A673 (cell line): ENCODE data around the gene ITPR3. TPM values are rescaled to one million over a fixed set of nuclear protein-coding genes. Genes with fewer than 3 reads are reported as not detected.

Experiments
- BruUV-seq: library from RNA; stranded (reverse); fragments of 400-500 nt; replicated peaks from 2 replicates; lab custom pipeline; 2021; lab: Mats Ljungman, UMichigan
- CTCF ChIA-PET: fragments of 300-600 bp; sonication (Branson Sonifier 250); formaldehyde crosslinking; loops from one replicate; lab custom pipeline; 2022; ENCODE audit warnings: antibody characterized with exemption; lab: Charles Lee
- POLR2A ChIA-PET: fragments of 300-600 bp; sonication (Branson Sonifier 250); formaldehyde crosslinking; loops from one replicate; lab custom pipeline; 2022; ENCODE audit warnings: antibody characterized with exemption; ENCODE audit not compliant: low non-redundant PET; lab: Charles Lee
- DNase-seq: peaks from one replicate; pipeline ENCODE4 v3.0.0-alpha.2; 2015; ENCODE audit warnings: low spot score
- H3K27ac ChIP-seq: fragments of 200-600 bp; sonication (generic); 2 replicates; pipeline ENCODE4 v1.5.1; 2016; ENCODE audit warnings: mixed run types, low read depth, mild to moderate bottlenecking, mixed read lengths, antibody characterized with exemption, low read length; ENCODE audit not compliant: poor library complexity, severe bottlenecking
- H3K27me3 ChIP-seq: fragments of 200-600 bp; sonication (generic); replicated peaks from 2 replicates; pipeline ENCODE4 v1.6.1; 2017; ENCODE audit warnings: mixed run types, low read depth, mild to moderate bottlenecking, mixed read lengths, antibody characterized with exemption, low read length; ENCODE audit not compliant: insufficient read depth, poor library complexity
- H3K36me3 ChIP-seq: fragments of 200-600 bp; sonication (generic); 2 replicates; pipeline ENCODE4 v1.6.1; 2016; ENCODE audit warnings: mixed run types, mild to moderate bottlenecking, mixed read lengths, antibody characterized with exemption, low read length; ENCODE audit not compliant: insufficient read depth, poor library complexity, severe bottlenecking
- H3K4me1 ChIP-seq: fragments of 200-600 bp; sonication (generic); 2 replicates; pipeline ENCODE4 v1.6.1; 2017; ENCODE audit warnings: mixed run types, mild to moderate bottlenecking, mixed read lengths, antibody characterized with exemption, low read length; ENCODE audit not compliant: insufficient read depth, poor library complexity, severe bottlenecking
- H3K4me3 ChIP-seq: fragments of 200-600 bp; sonication (generic); 2 replicates; pipeline ENCODE4 v1.5.1; 2016; ENCODE audit warnings: low read depth, mixed run types, mild to moderate bottlenecking, mixed read lengths, low read length; ENCODE audit not compliant: poor library complexity, severe bottlenecking
- H3K9me3 ChIP-seq: fragments of 200-600 bp; sonication (generic); 2 replicates; pipeline ENCODE4 v1.6.1; 2016; ENCODE audit warnings: mixed run types, low read depth, mild to moderate bottlenecking, mixed read lengths, antibody characterized with exemption, low read length; ENCODE audit not compliant: poor library complexity, severe bottlenecking
- CTCF ChIP-seq: fragments of 300-800, 200-600 bp; sonication (generic); conservative IDR thresholded peaks from 2 replicates; pipeline ENCODE4 v1.5.1; 2017; ENCODE audit warnings: low read depth, mild to moderate bottlenecking, antibody characterized with exemption, low read length, moderate library complexity, mixed read lengths
- EZH2 ChIP-seq: fragments of 200-600 bp; sonication (generic); IDR thresholded peaks from 2 replicates; pipeline ENCODE4 v1.6.1; 2017; ENCODE audit warnings: borderline replicate concordance, low read depth, mild to moderate bottlenecking, mixed read lengths, antibody characterized with exemption, low read length; ENCODE audit not compliant: poor library complexity, severe bottlenecking
- intact Hi-C: fragments of 100-400 bp; cut with micrococcal nuclease; formaldehyde crosslinking; loops from one replicate; pipeline ENCODE4 v1.10.0; 2022; ENCODE audit not compliant: unreplicated experiment
- total RNA-seq: library from RNA; stranded (reverse); gene quantifications from 2 replicates; pipeline ENCODE4 v1.2.3, GENCODE V29; 2021

Gene ITPR3
- total RNA-seq, 1 experiment from 2014 or later, result 27.8 TPM

- BruUV-seq, result no TSS peak
- H3K4me3 ChIP-seq, result no peak overlapping the region
- no peak overlapping the region for H3K27ac ChIP-seq
- ChIA-PET CTCF (no interaction called here), POLR2A (no interaction called here)
- H3K9me3 ChIP-seq, result no peaks in the 10 kb centered on the region
- intact Hi-C loops, result no loop called here
- no peaks in the 10 kb centered on the region for H3K36me3 ChIP-seq
- no peaks in the 10 kb centered on the region for H3K27me3 ChIP-seq
- no peaks in the 10 kb centered on the region for H3K4me1 ChIP-seq
- DNase-seq, result no peak
- no peak for TF ChIP-seq EZH2
- no peak for TF ChIP-seq CTCF
Observed at GRCh38 chr6:33613146-33613794, 7.9 kb upstream of the ITPR3 start.

GRCh38 chr6:33613795-33614168 is 7.3 kb upstream of the ITPR3 start:
- Histone ChIP-seq H3K27ac (no peak overlapping the region), H3K4me1 (no peaks in the 10 kb centered on the region), H3K9me3 (no peaks in the 10 kb centered on the region), H3K36me3 (no peaks in the 10 kb centered on the region), H3K27me3 (no peaks in the 10 kb centered on the region), H3K4me3 (no peak overlapping the region)
- DNase-seq, result no peak
- intact Hi-C loops, result no loop called here
- no TSS peak for BruUV-seq
- TF ChIP-seq EZH2 (no peak), CTCF (no peak)
- CTCF ChIA-PET, result no interaction called here
- POLR2A ChIA-PET, result no interaction called here

GRCh38 chr6:33616113-33616512 is 5.0 kb upstream of the ITPR3 start:
- Histone ChIP-seq H3K36me3 (no peaks in the 10 kb centered on the region), H3K4me3 (no peak overlapping the region), H3K27ac (no peak overlapping the region), H3K4me1 (peaks cover 4% of the 10 kb centered on the region), H3K9me3 (no peaks in the 10 kb centered on the region), H3K27me3 (no peaks in the 10 kb centered on the region)
- CTCF ChIA-PET, result interaction anchor here (0.6 kb wide), 1 partner anchor 86 kb away, joined by 3 read pairs; no protein-coding TSS in a partner anchor
- intact Hi-C loops, result no loop called here
- no peak for DNase-seq
- BruUV-seq, result no TSS peak
- TF ChIP-seq EZH2 (no peak), CTCF (no peak)
- POLR2A ChIA-PET, result no interaction called here
